Esophagus muscularis mucosa (tissue), 4 donors: ENCODE data around the gene QSER1. TPM values are rescaled to one million over a fixed set of nuclear protein-coding genes. Genes with fewer than 3 reads are reported as not detected.

Source experiments
- DNase-seq: peaks from one replicate; pipeline ENCODE4 v3.0.0-alpha.2; 2017; ENCODE audit errors: extremely low spot score
- H3K27ac ChIP-seq, 4 donors: fragments of 200-600 bp; sonication (generic); replicated peaks in 1 of 4; 1 replicate in 3 of 4; 2 replicates in 1 of 4; pipeline ENCODE4 v1.5.1; 2016 to 2019; ENCODE audit warnings: mild to moderate bottlenecking in 1 of 4
- H3K27me3 ChIP-seq, 4 donors: fragments of 200-600 bp; sonication (generic); one replicate each; pipeline versions ENCODE4 v1.5.1 to v1.6.0; 2016 to 2019
- H3K36me3 ChIP-seq, 4 donors: fragments of 200-600 bp; sonication (generic); one replicate each; pipeline ENCODE4 v1.5.1; 2016 to 2019
- H3K4me1 ChIP-seq, 4 donors: fragments of 200-600 bp; sonication (generic); one replicate each; pipeline ENCODE4 v1.5.1; 2016 to 2019
- H3K4me3 ChIP-seq, 4 donors: fragments of 200-600 bp; sonication (generic); 1 replicate in 2 of 4; 2 replicates in 2 of 4; pipeline ENCODE4 v1.5.1; 2016 to 2019; ENCODE audit warnings: mild to moderate bottlenecking in 4 of 4, moderate library complexity in 1 of 4
- H3K9me3 ChIP-seq, 4 donors: fragments of 200-600 bp; sonication (generic); 1 replicate in 3 of 4; 2 replicates in 1 of 4; pipeline ENCODE4 v1.5.1; 2016 to 2019
- CTCF ChIP-seq, 3 experiments: fragments of 200-600 bp in 2 of 3; fragments of 450-650 bp in 1 of 3; sonication (generic) in 2 of 3; IDR thresholded peaks; one replicate each; pipeline ENCODE4 v1.5.1; 2017 to 2019; ENCODE audit warnings: antibody characterized with exemption in 3 of 3, mild to moderate bottlenecking in 2 of 3, moderate library complexity in 1 of 3
- EP300 ChIP-seq: sonication (generic); formaldehyde crosslinking; IDR thresholded peaks from one replicate; pipeline ENCODE4 v1.6.1; 2017; ENCODE audit warnings: antibody characterized with exemption
- POLR2A ChIP-seq: fragments of 450-650 bp; IDR thresholded peaks from one replicate; pipeline ENCODE4 v1.6.1; 2017; ENCODE audit warnings: antibody characterized with exemption, moderate library complexity, mild to moderate bottlenecking, low read depth
- POLR2AphosphoS5 ChIP-seq, 2 donors: sonication (generic); formaldehyde crosslinking; IDR thresholded peaks; one replicate each; pipeline ENCODE4 v1.6.1; 2017; ENCODE audit warnings: antibody characterized with exemption in 2 of 2
- WGBS: methylation state at CpG from one replicate; pipeline ENCODE4 v1.1.5; 2018; 5-methylcytosine and 5-hydroxymethylcytosine counted together
- intact Hi-C: fragments of 100-400 bp; cut with DNase I; formaldehyde crosslinking; loops from one replicate; pipeline ENCODE4 v1.15.1; 2023
- total RNA-seq, 4 donors: library from RNA; depleted of rRNA; stranded (reverse); fragments of >200 nt; gene quantifications; one replicate each; pipeline versions ENCODE4 v1.1.0 to v1.2.1, GENCODE V29; 2016

QSER1 gene
- total RNA-seq, 4 donors from 2014 or later, result 18.9 to 23.7 (median 21.9) TPM

GRCh38 chr11:33017478-33017877 is 124.9 kb downstream of the QSER1 start:
- Histone ChIP-seq H3K9me3 (no peaks in the 10 kb centered on the region), H3K27ac (no peak overlapping the region), H3K4me1 (peaks cover 9 to 19% (median 15%) of the 10 kb centered on the region in 4 donors), H3K27me3 (no peaks in the 10 kb centered on the region), H3K36me3 (no peaks in the 10 kb centered on the region), H3K4me3 (peak overlapping the region in 2 of 4 donors; percentile 10 to 19)
- DNase-seq, result no peak
- WGBS, result 83% methylated on average over 9 of the region's 9 CpGs
- TF ChIP-seq EP300 (no peak), POLR2A (no peak), CTCF (IDR thresholded peaks at IDR 0.05) (no peak), POLR2AphosphoS5 (IDR thresholded peaks at IDR 0.05) (no peak)
- intact Hi-C loops, result no loop called here

DNA sequence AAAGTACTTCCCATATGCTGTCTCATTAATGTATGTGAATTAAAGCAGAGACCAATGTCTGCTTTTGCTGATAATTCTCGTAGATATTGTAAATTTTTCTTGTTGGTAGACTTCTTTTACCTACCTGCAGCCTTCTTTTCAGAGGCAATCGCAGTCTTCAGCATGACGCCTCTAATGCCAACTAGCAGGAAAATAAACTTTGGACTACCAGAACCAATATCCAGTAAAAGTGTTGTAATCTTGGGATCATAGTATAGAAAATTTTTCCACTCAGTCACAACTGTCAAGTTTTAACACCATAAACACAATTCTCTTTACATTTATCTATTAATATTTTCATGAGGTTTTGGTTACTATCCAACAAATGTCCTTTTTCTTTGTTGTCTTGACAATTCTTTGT is 125.4 kb downstream of the QSER1 start:
- H3K9me3 ChIP-seq, result no peaks in the 10 kb centered on the region
- intact Hi-C loops, result no loop called here
- H3K36me3 ChIP-seq, result no peaks in the 10 kb centered on the region
- H3K27me3 ChIP-seq, result no peaks in the 10 kb centered on the region
- no peak overlapping the region for H3K27ac ChIP-seq
- 91% methylated on average over 3 of the region's 3 CpGs for WGBS
- no peak for DNase-seq
- TF ChIP-seq EP300, result no peak
- no peak for TF ChIP-seq POLR2AphosphoS5 (IDR thresholded peaks at IDR 0.05)
- no peak for TF ChIP-seq CTCF (IDR thresholded peaks at IDR 0.05)
- no peak for TF ChIP-seq POLR2A
- peak overlapping the region in 1 of 4 donors; percentile 19 for H3K4me3 ChIP-seq
- peaks cover 9 to 19% (median 15%) of the 10 kb centered on the region in 4 donors for H3K4me1 ChIP-seq

- Histone ChIP-seq H3K9me3 (no peaks in the 10 kb centered on the region), H3K36me3 (no peaks in the 10 kb centered on the region), H3K4me1 (peaks cover 9 to 19% (median 15%) of the 10 kb centered on the region in 4 donors), H3K27ac (no peak overlapping the region), H3K4me3 (no peak overlapping the region), H3K27me3 (no peaks in the 10 kb centered on the region)
- TF ChIP-seq POLR2AphosphoS5 (IDR thresholded peaks at IDR 0.05) (no peak), EP300 (no peak), CTCF (IDR thresholded peaks at IDR 0.05) (no peak), POLR2A (no peak)
- DNase-seq, result no peak
- 87% methylated on average over 6 of the region's 6 CpGs for WGBS
- intact Hi-C loops, result no loop called here
These were observed 126.2 kb downstream of the QSER1 start for GRCh38 chr11:33018840-33019239.

- Histone ChIP-seq H3K27me3 (no peaks in the 10 kb centered on the region), H3K9me3 (no peaks in the 10 kb centered on the region), H3K36me3 (no peaks in the 10 kb centered on the region), H3K4me3 (no peak overlapping the region), H3K4me1 (peaks cover 1 to 6% (median 5%) of the 10 kb centered on the region in 4 donors), H3K27ac (no peak overlapping the region)
- intact Hi-C loops, result no loop called here
- 96% methylated on average over 1 of the region's 1 CpG for WGBS
- TF ChIP-seq EP300 (no peak), CTCF (IDR thresholded peaks at IDR 0.05) (no peak), POLR2A (no peak), POLR2AphosphoS5 (IDR thresholded peaks at IDR 0.05) (no peak)
- no peak for DNase-seq
These were observed 128.9 kb downstream of the QSER1 start for GRCh38 chr11:33021501-33021900.

GRCh38 chr11:33021937-33022336 is 129.3 kb downstream of the QSER1 start:
- Histone ChIP-seq H3K27ac (no peak overlapping the region), H3K4me1 (peaks cover 0 to 4% (median 1%) of the 10 kb centered on the region in 4 donors), H3K9me3 (no peaks in the 10 kb centered on the region), H3K36me3 (no peaks in the 10 kb centered on the region), H3K4me3 (no peak overlapping the region), H3K27me3 (no peaks in the 10 kb centered on the region)
- WGBS, result 78% methylated on average over 1 of the region's 1 CpG
- intact Hi-C loops, result no loop called here
- TF ChIP-seq POLR2A, result no peak
- TF ChIP-seq CTCF (IDR thresholded peaks at IDR 0.05), result no peak
- TF ChIP-seq EP300, result no peak
- no peak for TF ChIP-seq POLR2AphosphoS5 (IDR thresholded peaks at IDR 0.05)
- no peak for DNase-seq
